PFSK-1 (cell line): ENCODE measurements around the gene CALHM4.

ENCODE experiments used
- POLR2AphosphoS5 ChIP-seq: IDR thresholded peaks from 2 replicates; pipeline ENCODE4 v1.6.1; 2012; ENCODE audit warnings: low read depth, mild to moderate bottlenecking, control low read depth, low read length, moderate library complexity
- SIN3A ChIP-seq: IDR thresholded peaks from 2 replicates; pipeline ENCODE4 v1.6.1; 2012; ENCODE audit warnings: mild to moderate bottlenecking, low read length, moderate library complexity, borderline replicate concordance; ENCODE audit not compliant: insufficient read depth
- TAF1 ChIP-seq: IDR thresholded peaks from 2 replicates; pipeline ENCODE4 v1.6.1; 2012; ENCODE audit warnings: low read length, control low read depth, borderline replicate concordance; ENCODE audit not compliant: insufficient read depth
- TF ChIP-seq, protein P1 (sequence below), 2 experiments: IDR thresholded peaks; 2 replicates each; pipeline versions ENCODE4 v1.6.1 to v1.8.0; 2011 to 2012; ENCODE audit warnings: low read depth in 2 of 2, low read length in 2 of 2, control low read depth in 1 of 2, inconsistent platforms in 1 of 2, mild to moderate bottlenecking in 1 of 2, moderate library complexity in 1 of 2; ENCODE audit not compliant: insufficient read depth in 1 of 2

DNA sequence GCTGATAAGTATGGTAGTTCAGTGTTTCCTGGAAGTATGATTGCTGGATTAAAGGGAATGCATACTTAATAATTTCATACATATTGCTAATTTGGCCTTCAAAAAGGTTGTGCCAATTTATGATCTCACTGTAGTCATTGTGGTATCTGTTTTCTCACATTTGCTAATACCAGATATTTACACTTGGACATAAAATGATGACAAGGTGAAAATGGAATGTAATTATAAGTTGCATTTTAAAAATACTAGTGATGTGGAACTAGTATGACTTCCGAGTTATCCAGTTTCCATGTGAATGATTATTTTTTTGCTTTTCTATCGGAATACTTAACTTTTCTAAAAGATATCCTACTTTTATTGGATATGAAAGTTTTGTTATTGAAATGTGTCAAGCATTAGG lies 33.2 kb downstream of the CALHM4 start:
- TF ChIP-seq POLR2AphosphoS5 (no peak), TAF1 (no peak), SIN3A (no peak)
- TF ChIP-seq, protein P1, sequence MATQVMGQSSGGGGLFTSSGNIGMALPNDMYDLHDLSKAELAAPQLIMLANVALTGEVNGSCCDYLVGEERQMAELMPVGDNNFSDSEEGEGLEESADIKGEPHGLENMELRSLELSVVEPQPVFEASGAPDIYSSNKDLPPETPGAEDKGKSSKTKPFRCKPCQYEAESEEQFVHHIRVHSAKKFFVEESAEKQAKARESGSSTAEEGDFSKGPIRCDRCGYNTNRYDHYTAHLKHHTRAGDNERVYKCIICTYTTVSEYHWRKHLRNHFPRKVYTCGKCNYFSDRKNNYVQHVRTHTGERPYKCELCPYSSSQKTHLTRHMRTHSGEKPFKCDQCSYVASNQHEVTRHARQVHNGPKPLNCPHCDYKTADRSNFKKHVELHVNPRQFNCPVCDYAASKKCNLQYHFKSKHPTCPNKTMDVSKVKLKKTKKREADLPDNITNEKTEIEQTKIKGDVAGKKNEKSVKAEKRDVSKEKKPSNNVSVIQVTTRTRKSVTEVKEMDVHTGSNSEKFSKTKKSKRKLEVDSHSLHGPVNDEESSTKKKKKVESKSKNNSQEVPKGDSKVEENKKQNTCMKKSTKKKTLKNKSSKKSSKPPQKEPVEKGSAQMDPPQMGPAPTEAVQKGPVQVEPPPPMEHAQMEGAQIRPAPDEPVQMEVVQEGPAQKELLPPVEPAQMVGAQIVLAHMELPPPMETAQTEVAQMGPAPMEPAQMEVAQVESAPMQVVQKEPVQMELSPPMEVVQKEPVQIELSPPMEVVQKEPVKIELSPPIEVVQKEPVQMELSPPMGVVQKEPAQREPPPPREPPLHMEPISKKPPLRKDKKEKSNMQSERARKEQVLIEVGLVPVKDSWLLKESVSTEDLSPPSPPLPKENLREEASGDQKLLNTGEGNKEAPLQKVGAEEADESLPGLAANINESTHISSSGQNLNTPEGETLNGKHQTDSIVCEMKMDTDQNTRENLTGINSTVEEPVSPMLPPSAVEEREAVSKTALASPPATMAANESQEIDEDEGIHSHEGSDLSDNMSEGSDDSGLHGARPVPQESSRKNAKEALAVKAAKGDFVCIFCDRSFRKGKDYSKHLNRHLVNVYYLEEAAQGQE (IDR thresholded peaks at IDR 0.05; ENCODE audit: insufficient read depth in 1 of 2, low read depth in 2 of 2, low read length in 2 of 2), result no peak
